SU-DHL-6 (cell line): ENCODE data around the gene ISY1.
"Not testable (repeated sequence)": the region's sequence is repeated elsewhere in the genome, so short reads cannot be mapped to it uniquely, and the experiment has no call there.

Experiments
- H2AFZ ChIP-seq: fragments of 200-600 bp; sonication (generic); 2 replicates; pipeline ENCODE4 v1.6.1; 2014; ENCODE audit warnings: low read depth, mild to moderate bottlenecking, moderate library complexity, mixed read lengths, antibody characterized with exemption, low read length; ENCODE audit not compliant: severe bottlenecking
- H3F3A ChIP-seq: fragments of 200-600 bp; shearing (Covaris generic); 2 replicates; pipeline ENCODE4 v1.6.0; 2016; ENCODE audit warnings: antibody characterized with exemption, mild to moderate bottlenecking; ENCODE audit not compliant: insufficient read depth
- H3K27ac ChIP-seq: fragments of 200-600 bp; sonication (generic); 2 replicates; pipeline ENCODE4 v1.5.1; 2016; ENCODE audit warnings: low read depth, mild to moderate bottlenecking, low read length, moderate library complexity, mixed read lengths
- H3K27me3 ChIP-seq: fragments of 200-600 bp; sonication (generic), shearing (Covaris generic); 2 replicates; pipeline ENCODE4 v1.6.0; 2014; ENCODE audit warnings: mild to moderate bottlenecking, low read length
- H3K36me3 ChIP-seq: fragments of 200-600 bp; sonication (generic); 2 replicates; pipeline ENCODE4 v1.6.1; 2014; ENCODE audit warnings: mild to moderate bottlenecking, low read length, mixed read lengths
- H3K4me2 ChIP-seq: fragments of 300-600, 200-600 bp; shearing (Covaris generic), sonication (generic); 2 replicates; pipeline ENCODE4 v1.6.0; 2014; ENCODE audit warnings: low read length, low read depth, mild to moderate bottlenecking; ENCODE audit not compliant: poor library complexity, severe bottlenecking
- H3K4me3 ChIP-seq: fragments of 200-600 bp; sonication (generic); 2 replicates; pipeline ENCODE4 v1.5.1; 2014; ENCODE audit warnings: antibody characterized with exemption, low read length, mild to moderate bottlenecking, mixed read lengths; ENCODE audit not compliant: insufficient read depth, poor library complexity, severe bottlenecking
- H3K79me2 ChIP-seq: fragments of 200-600 bp; sonication (generic); 2 replicates; pipeline ENCODE4 v1.6.1; 2014; ENCODE audit warnings: mild to moderate bottlenecking, low read length, moderate library complexity; ENCODE audit not compliant: insufficient read depth
- H3K9ac ChIP-seq: fragments of 200-600 bp; sonication (generic); 2 replicates; pipeline ENCODE4 v1.7.0; 2014; ENCODE audit warnings: mild to moderate bottlenecking, low read length
- H3K9me2 ChIP-seq: fragments of 200-600 bp; sonication (generic); replicated peaks from 2 replicates; pipeline ENCODE4 v1.6.1; 2014; ENCODE audit warnings: low read length; ENCODE audit not compliant: insufficient read depth
- H3K9me3 ChIP-seq: fragments of 200-600 bp; sonication (generic); 2 replicates; pipeline ENCODE4 v1.6.1; 2014; ENCODE audit warnings: low read length, mixed read lengths; ENCODE audit not compliant: insufficient read depth
- H4K20me1 ChIP-seq: fragments of 200-600 bp; sonication (generic); 2 replicates; pipeline ENCODE4 v1.6.1; 2014; ENCODE audit warnings: low read depth, mild to moderate bottlenecking, antibody characterized with exemption, low read length, moderate library complexity, mixed read lengths
- CTCF ChIP-seq: fragments of 200-600 bp; sonication (generic); IDR thresholded peaks from one replicate; pipeline ENCODE4 v1.5.1; 2017; ENCODE audit warnings: antibody characterized with exemption, mild to moderate bottlenecking, low read length, moderate library complexity; ENCODE audit not compliant: insufficient read depth, poor library complexity, severe bottlenecking
- EZH2phosphoT487 ChIP-seq: fragments of 200-600 bp; sonication (generic), shearing (Covaris generic); conservative IDR thresholded peaks from 2 replicates; pipeline ENCODE4 v1.6.1; 2018; ENCODE audit warnings: mild to moderate bottlenecking, antibody characterized with exemption, low read length, moderate library complexity, mixed read lengths

ISY1 gene

GRCh38 chr3:129173725-129174124 lies 12.9 kb upstream of the ISY1 start:
- Histone ChIP-seq H3K4me2 (no peak overlapping the region), H3K9me2 (no peaks in the 10 kb centered on the region), H4K20me1 (peaks cover 58% of the 10 kb centered on the region), H3F3A (peaks cover 26% of the 10 kb centered on the region), H3K9me3 (no peaks in the 10 kb centered on the region), H3K27me3 (no peaks in the 10 kb centered on the region), H3K79me2 (peaks cover 94% of the 10 kb centered on the region), H3K9ac (no peak overlapping the region), H2AFZ (no peak overlapping the region), H3K27ac (no peak overlapping the region), H3K4me3 (no peak overlapping the region), H3K36me3 (peaks cover 50% of the 10 kb centered on the region)
- TF ChIP-seq EZH2phosphoT487 (no peak), CTCF (no peak)

- Histone ChIP-seq H3K4me2 (no peak overlapping the region), H2AFZ (no peak overlapping the region), H3K9me2 (no peaks in the 10 kb centered on the region), H3K36me3 (peaks cover 45% of the 10 kb centered on the region), H3K27me3 (no peaks in the 10 kb centered on the region), H3F3A (peaks cover 26% of the 10 kb centered on the region), H4K20me1 (peaks cover 53% of the 10 kb centered on the region), H3K27ac (no peak overlapping the region), H3K4me3 (no peak overlapping the region), H3K9ac (no peak overlapping the region), H3K9me3 (no peaks in the 10 kb centered on the region), H3K79me2 (peaks cover 89% of the 10 kb centered on the region)
- no peak for TF ChIP-seq EZH2phosphoT487
These were observed 12.3 kb upstream of the ISY1 start for GRCh38 chr3:129173206-129173605.

- TF ChIP-seq CTCF, result no peak
- no peak for TF ChIP-seq EZH2phosphoT487
- H2AFZ ChIP-seq, result no peak overlapping the region
- H3K79me2 ChIP-seq, result peaks cover 25% of the 10 kb centered on the region
- H3F3A ChIP-seq, result peaks cover 67% of the 10 kb centered on the region
- H3K9me3 ChIP-seq, result no peaks in the 10 kb centered on the region
- no peak overlapping the region for H3K4me2 ChIP-seq
- H3K9ac ChIP-seq, result no peak overlapping the region
- no peak overlapping the region for H3K4me3 ChIP-seq
- no peaks in the 10 kb centered on the region for H3K27me3 ChIP-seq
- H3K27ac ChIP-seq, result no peak overlapping the region
- no peaks in the 10 kb centered on the region for H3K9me2 ChIP-seq
- peaks cover 22% of the 10 kb centered on the region for H4K20me1 ChIP-seq
- peaks cover 43% of the 10 kb centered on the region for H3K36me3 ChIP-seq
These were observed 5.9 kb upstream of the ISY1 start for GRCh38 chr3:129166579-129167332.

GRCh38 chr3:129165594-129165993 lies 4.7 kb upstream of the ISY1 start:
- not testable (repeated sequence) for H3K9me2 ChIP-seq, H2AFZ ChIP-seq, H3K27ac ChIP-seq, H3K4me2 ChIP-seq, H3K9ac ChIP-seq, H3K9me3 ChIP-seq, H3K4me3 ChIP-seq, H3K27me3 ChIP-seq
- peaks cover 14% of the 10 kb centered on the region for H3K79me2 ChIP-seq
- peaks cover 32% of the 10 kb centered on the region for H3K36me3 ChIP-seq
- H3F3A ChIP-seq, result peaks cover 68% of the 10 kb centered on the region
- peaks cover 12% of the 10 kb centered on the region for H4K20me1 ChIP-seq
